ENCODE results near the gene KRT84.

Gene KRT84, protein sequence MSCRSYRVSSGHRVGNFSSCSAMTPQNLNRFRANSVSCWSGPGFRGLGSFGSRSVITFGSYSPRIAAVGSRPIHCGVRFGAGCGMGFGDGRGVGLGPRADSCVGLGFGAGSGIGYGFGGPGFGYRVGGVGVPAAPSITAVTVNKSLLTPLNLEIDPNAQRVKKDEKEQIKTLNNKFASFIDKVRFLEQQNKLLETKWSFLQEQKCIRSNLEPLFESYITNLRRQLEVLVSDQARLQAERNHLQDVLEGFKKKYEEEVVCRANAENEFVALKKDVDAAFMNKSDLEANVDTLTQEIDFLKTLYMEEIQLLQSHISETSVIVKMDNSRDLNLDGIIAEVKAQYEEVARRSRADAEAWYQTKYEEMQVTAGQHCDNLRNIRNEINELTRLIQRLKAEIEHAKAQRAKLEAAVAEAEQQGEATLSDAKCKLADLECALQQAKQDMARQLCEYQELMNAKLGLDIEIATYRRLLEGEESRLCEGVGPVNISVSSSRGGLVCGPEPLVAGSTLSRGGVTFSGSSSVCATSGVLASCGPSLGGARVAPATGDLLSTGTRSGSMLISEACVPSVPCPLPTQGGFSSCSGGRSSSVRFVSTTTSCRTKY

DNA sequence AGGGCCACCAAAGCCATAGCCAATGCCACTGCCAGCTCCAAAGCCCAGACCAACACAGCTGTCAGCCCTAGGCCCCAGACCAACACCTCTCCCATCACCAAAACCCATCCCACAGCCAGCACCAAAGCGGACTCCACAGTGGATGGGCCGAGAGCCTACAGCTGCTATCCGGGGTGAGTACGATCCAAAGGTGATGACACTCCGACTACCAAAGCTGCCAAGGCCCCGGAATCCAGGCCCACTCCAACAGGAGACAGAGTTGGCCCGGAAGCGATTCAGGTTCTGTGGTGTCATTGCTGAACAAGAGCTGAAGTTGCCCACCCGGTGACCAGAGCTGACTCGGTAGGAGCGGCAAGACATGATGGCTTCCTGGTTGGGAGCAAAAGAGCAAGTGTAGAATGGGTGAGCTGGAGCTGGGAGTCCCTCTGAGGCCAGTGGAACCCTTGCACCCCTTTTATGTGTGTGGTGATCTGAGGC lies at the start of gene KRT84:
Gene KRT84, minus strand, starts transcription at position 427 of the 477 bp plus-strand sequence. Its CDS starts 67 bp downstream, at position 360.
- DNase-seq (ENCODE audit: low read depth): no peak

DNA sequence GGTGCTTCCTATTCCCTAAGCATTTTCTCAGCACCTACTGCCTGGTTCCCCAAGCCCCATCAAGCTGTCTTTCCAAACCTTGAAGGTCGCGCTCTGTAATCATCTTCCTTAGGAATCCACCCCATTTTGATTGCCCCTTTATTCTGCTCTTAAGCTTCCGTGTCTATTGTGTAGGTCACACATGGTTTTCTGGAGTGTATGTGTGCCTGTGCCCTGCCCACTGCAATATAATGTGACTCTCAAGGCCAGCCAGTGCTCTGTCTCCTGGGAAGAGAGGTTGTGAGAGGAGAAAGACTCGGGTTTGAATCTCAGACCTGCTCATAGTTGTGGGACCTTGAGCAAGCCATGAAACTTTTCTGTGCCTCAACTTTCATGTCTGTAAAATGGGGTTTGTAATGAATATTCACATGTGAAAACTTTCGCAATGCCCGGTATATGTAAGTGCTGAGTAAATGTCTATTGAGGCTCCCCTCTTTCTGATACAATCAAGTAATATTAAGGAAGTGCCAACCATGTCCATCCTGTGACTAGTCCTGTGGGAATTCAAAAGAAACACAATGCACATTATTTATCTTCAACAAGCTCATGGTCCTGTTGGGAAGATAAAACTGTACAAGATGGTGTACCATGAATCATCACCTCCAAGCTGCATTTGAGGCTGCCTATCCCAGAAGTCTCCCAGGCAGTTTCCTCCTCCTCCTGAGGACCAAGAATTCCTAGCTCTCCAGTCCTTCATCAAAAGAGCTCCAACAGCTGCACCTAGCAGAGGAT lies 49.5 kb upstream of the KRT84 start:
- no peak for DNase-seq (ENCODE audit: low read depth)

DNA sequence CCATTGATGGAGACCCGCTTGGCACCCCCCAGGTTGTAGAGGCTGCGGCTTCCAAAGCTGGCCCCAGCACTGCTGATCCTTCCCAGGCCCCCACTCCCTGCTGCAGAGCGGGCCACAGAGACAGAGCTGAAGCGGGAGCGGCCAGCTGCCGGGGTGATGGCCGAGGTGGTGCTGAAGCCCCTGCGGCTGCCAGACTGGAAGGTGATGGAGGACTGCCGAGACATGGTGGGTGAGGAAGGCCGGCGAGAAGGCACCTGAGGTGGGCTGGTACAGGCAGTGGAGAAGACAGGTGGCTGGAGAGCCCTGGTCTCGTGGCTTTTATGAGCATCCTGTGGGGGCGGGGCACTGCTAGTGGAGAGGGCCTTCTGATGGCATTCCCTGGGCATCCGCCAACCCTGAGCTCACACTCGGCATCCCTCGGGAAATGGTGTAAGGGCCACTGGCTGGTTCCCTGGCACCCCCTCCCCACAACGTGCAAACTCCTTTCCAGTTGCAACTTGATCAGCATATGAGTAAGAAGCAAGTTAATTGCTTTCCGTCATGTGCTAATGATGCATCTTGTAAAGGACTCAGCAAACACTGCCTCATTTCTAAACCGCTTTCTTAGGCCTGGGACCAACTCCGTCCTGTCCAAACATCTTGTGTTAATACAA lies 48.8 kb upstream of the KRT84 start, which contains the start of gene KRT75:
Gene KRT75, minus strand, starts transcription at position 291 of the 653 bp plus-strand sequence. Its CDS starts 67 bp downstream, at position 224.
- DNase-seq (ENCODE audit: low read depth): no peak

DNA sequence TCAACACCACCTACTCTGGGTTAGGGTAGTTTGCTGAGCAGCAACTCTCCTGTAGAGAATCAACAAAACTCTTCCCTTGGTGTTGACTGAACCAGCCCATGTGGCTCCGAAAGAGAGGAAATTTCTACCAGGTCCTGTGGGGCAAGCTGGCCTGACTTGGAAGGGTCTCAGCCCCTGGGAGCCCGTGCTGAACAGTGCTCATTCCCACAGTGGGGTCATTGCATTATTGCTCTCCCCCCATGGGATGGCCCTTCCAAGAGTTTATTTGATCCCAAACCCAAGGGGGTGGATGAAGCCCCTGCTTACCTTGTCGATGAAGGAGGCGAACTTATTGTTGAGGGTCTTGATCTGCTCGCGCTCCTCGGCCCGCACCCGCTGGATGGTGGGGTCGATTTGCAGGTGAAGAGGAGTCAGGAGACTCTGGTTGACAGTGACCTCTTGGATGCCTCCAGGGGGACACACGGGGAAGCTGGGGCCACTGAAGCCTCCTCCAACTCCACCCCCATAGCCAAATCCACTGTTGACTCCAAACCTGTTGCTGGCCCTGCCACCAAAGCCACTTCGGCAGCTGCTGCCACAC lies 48.1 kb upstream of the KRT84 start:
- DNase-seq (ENCODE audit: low read depth): no peak

DNA sequence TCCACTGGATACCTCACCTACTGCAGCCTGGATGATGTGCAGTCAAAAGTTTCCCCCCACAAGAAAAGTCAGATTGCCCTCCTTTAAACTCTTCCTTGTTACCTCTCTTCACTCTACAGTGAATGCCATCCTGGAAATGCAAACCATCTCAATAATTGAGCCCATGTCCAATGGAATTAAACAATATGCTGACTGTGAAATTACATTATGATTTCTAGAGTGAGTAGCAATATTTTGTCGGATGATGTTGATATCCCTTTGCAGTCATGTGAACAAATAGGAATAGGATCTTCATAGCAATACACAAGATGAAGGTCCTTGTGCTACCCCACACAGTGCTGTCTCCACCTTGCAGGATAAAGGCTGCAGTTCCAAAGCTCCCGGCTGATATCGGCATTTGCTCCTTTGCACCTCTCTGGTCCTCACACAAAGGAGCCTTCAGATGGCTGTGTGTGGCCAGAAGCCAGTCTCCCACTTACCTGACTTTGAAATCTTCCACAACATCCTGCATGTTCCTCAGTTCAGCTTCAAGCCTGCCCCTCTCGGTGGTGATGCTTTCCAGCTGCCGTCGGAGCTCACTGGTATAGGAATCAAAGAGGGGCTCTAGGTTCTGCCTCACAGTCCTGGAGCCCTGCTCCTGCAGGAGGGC lies 47.2 kb upstream of the KRT84 start:
- no peak for DNase-seq (ENCODE audit: low read depth)

DNA sequence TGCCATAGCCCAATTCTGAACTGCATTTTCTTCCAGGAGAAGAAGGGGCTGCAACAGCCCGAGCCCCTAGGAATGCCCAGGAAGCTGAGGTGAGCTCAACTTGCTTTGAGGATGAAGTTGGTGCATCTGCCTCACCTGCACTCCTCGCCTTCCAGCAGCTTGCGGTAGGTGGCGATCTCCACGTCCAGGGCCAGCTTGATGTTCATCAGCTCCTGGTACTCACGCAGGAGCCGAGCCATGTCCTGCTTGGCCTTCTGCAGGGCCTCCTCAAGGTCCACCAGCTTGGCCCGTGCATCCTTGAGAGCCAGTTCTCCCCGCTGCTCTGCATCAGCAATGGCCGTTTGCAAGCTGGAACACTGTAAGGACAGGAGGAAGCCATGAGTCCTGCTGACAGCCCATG lies 42.7 kb upstream of the KRT84 start:
- DNase-seq (ENCODE audit: low read depth): no peak

DNA sequence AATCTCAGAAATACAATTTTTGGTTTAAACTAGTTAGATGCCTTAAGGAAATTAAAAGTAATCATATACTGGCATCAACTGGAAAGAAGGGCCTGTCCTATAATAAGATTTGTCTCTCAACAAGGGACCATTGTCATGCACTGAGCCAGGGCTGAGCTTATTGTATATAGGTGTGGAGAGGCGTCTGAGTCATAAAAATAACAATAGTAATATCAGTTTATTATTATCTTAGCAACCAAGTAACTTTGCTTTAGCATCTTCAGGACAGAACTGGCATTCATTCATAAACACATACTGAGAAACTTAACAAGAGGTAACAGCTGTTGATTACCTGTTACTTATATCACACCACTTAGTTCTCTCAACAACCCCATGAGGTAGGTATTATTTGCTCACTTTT lies 41.6 kb upstream of the KRT84 start:
- no peak for DNase-seq (ENCODE audit: low read depth)

DNA sequence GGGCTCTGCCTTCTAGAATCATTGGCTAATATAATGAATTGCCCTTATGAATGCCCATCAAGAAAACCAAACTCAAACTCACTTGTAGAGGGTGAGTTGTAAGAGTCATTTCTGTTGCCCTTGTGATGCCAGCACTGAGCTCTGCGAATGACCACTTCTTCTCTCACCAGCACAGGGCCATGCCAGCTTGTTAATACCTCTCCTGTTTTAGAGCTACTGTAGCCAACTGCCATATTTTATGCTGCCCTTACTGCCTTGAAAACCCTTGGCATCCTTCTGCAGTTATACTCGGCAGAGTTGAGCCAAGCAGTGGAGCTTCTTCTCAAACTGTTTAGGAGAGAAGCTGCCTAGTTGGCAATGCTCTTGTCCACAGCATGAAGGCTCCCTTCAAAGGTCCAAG lies 40.6 kb upstream of the KRT84 start:
- DNase-seq (ENCODE audit: low read depth): no peak

DNA sequence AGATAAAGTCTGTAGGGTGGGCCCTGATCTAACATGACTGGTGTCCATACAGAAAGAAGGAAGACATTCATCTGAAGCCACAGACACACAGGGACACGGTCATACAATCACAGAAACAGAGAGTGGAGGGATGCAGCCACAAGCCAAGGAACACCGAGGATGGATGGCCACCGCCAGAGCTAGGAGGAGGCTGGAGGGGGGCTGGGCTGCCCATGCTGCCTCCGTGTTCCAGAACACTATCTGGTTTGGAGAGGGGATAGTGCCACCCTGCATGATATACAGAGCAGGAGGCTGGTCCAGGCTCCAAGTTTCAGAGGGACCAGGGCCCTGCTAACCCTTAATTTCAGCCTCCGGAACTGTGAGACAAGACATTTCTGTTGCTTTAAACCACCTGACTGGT lies 40.0 kb upstream of the KRT84 start:
- no peak for DNase-seq (ENCODE audit: low read depth)

DNA sequence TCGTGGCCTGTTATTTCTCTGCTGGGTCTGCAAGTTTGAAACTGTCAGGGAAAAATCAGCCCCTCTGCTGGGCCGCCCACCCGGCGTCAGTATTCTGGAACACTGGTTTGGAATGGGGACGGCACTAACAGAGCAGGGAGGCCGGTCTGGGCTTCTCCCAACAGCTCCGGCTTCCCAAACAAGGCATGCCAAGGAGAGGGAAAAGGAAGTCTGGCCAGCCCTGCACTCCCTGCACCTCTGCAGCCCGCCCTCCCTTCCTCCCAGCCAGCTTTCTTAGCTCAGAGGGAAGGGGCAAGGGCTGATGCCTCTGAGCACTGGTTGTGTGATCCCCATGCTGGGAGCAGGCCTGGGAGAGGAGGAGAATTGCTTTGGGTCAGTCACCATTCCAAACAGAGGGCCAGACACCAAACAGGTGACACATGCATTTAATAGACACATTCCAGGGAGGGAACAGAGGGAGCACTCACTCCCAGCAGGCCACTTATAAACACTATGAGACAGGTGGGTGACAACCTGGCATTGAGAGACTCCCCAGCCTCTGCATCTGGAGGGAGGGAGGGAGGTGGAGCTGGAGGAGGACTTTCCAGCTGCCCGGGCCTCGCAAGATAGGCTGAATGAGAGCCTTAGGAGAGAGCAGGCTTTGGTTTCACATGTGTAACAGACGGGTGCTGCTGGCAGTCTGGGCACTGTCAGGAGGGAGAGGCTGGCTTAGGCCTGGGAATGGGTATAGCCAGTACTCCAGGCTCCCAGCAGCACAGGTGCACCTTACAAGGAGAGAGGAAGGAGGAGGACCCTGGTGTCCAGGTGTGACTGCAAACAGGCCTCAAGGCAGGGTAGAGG lies 38.4 kb upstream of the KRT84 start:
- no peak for DNase-seq (ENCODE audit: low read depth)

DNA sequence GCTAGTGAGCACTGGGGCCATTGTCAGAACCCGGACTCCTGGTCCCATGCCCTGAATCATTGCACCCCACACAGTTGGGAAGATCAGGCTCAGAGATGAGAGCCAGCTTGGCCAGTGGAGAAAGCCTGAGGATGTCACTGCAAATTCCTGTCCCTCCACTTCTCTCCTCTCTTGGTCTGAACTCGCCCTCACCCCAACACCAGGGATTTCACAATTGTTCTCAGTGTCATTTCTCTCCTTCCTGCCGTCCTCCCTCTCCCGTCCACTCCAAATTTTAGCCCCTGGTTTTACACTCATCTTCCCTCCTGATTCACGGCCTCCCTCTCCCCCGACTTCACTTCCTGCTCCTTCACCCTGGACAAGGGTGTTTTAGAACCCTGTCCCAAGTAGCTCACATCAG lies 37.6 kb upstream of the KRT84 start:
- DNase-seq (ENCODE audit: low read depth): no peak

DNA sequence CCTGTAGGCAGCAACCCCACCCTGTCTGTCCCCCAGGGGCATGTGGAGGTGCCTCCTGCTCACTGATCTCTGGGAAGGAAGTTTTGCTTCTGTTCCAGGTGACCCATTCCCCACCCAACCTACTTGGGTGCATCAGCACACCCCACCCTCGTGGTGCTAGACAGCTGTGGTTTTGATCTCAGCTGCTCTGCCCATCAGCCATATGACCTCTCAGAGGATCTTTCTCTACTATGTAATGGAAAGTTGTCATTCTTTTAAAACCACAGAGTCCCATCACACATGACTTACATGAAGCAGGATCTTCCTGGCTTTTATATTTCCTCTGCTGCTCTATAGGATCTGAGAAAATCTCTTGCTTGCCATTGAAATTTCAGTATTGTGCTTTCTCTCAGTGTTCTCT lies 34.2 kb upstream of the KRT84 start:
- DNase-seq (ENCODE audit: low read depth): no peak

DNA sequence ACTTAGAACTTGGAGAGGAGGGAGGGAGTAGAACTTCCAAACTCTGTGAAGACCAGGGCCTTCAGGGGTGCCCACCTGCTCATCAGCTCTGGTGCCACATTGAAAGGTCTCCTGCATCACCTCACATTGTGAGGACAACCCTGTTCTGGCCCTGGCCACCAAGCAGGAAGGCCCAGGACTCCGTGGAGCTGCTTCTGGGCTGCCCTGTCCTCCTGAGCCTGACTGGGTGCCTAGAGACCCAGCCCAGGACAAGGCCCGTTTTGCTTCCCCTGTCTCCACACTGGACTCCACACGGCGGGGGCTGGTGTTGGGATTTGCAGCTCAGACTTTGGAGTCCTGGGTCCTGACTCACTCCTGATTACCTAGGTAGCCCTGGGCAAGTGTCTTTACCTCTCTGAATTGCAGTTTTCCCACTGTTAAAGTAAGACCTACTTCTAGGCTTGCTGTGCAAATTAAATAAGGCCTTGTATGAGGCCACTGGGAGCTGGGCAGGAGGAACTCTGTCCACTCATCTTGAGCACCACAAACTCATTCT lies 33.2 kb upstream of the KRT84 start:
- DNase-seq (ENCODE audit: low read depth): no peak

DNA sequence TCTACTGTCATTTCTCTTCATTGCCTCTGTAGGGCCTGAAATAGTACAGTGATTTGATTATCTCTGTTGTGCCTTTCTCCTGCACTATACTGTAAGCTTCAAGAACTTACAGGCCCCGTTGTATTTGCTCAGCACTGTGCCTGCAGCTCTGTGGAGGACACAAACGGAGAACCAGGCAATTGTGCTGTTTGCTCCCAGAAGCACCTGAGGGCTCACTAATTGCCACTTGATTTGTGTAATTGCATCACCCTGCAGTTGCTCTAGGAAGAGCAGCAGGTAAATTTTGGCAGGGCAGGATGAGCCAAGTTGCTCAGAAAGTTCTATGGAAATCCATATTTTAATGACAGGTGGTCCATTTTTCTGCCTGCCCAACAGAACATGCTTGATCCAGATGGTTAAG lies 32.3 kb upstream of the KRT84 start:
- no peak for DNase-seq (ENCODE audit: low read depth)

DNA sequence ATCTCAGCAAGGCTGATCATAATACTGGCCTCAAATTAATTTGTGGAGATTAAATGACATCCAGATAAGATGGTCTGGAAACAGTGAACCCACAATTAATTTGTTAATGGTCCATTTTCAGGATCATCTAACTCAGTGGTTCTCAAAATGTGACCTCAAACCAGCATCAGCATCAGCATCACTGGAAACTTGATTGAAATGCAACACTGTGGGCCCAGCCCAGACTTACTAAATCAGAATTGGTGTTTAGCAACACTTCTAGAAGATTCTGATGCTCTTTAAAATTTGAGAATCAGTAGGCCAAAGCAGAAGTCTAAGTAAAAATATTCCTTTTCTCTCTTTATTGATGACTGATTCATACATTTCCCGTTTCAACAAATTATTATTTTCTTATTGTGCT lies 31.3 kb upstream of the KRT84 start:
- no peak for DNase-seq (ENCODE audit: low read depth)

DNA sequence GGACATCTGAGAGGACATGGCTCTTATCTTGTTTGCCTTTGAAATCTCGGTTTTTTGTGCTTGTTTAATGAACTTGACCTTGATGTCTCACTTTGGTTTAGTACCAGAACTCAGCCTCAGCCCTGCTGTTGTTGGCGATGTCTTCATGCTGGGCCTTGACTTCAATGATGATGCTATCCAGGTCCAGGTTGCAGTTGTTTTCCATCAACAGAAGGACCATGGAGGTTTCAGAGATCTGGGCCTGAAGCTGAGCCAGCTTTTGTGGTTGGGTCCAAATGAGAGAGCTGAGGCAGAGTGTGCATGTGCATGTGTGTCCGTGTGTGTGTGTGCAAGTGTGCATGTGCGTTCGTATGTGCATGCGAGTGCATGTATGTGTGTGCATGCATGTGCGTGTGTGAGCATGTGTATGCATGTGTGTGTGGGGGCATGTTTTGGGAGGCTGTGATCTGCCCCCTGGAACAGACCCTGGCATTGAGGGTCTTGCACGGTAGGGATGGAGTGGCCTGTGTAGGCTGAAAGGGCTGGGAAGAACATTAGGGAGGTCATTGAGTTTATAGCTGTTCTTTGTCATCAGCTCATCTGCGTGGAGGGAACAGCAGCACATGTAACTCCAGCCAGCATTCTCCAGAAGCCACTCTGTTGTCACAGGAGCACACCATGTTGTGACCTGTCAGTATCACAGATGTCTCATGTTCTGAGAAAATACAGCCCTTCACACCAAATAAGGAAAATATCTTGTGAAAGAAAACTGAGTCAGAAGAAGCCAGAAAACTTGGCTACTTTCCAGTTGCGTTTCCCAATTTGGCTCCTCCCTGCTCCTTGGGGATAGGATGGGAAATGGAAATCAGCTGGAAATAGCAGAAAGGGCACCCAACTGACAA lies 30.7 kb upstream of the KRT84 start:
- peak; percentile 30 for DNase-seq (ENCODE audit: low read depth)

DNA sequence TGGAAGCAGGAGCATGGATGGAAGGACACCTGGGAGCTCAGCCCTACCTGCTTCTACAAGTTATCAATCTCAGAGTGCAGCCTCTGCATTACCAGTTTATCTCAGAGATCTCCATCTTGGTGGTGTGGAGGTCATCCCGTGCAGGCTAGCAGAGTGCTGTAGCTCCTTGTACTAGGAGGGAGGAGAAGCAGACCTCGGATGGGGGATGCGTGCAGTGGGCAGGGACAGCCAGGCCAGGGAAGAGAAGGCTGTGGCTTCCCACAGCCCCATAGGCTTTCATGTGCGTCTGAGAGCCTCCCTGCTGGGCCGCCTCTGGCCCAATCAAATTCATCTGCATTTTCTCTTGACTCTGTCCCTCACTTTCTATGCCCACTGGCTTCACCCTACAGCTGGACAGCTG lies 29.5 kb upstream of the KRT84 start:
- DNase-seq (ENCODE audit: low read depth): no peak

DNA sequence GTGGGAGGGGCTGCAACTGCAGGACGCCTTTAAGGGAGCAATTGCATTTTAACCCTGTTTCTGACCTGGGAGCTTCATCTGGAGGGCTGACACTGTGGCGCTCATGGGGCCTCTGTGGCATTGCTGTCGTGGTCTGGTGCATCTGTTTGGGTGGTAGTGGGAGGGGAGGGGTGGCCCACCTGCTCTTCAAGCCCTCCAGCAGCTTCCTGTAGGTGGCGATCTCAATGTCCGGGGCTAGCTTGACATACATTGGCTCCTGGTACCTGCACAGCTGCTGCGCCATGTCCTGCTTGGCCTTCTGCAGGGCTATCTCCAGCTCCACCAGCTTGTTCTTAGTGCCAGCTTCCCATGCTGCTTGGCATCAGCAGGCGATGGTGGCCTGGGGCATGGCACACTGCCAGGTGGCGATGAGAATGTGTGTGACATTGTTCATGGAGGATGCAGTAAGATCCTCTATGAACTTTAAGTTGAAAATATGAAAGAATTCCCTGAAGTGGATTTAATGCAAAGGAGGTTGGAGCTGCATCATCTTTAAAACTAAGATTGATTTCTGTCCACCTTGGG lies 28.4 kb upstream of the KRT84 start:
- DNase-seq (ENCODE audit: low read depth): no peak

DNA sequence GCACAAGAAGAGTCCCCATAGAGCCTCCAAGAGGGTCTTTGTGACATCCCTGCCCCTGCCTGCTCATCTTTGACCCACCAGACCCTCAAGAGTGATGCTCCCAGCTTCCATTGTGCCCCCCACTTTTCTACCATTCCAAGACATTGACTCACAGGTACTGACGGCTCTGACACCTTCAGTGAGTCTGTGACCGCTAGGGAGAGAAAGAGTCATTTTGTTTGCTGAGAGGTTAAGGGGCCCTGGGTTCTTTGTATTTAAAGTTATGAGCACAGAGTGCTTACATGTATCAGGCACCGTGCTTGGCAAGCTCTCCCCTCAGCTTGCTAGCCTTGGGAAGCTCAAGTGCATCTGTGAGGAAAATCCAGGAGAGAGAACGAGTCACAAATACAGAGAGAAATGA lies 27.8 kb upstream of the KRT84 start:
- no peak for DNase-seq (ENCODE audit: low read depth)

Measured in non-pigmented ciliary epithelial cell (primary cell).